HCEC 1CT (cell line): ENCODE data around the gene MIA2.
"Not testable (repeated sequence)": the region's sequence is repeated elsewhere in the genome, so short reads cannot be mapped to it uniquely, and the experiment has no call there.

Experiments used
- DNase-seq: peaks from one replicate; pipeline ENCODE4 v3.0.0-alpha.2; 2017

The MIA2 gene, protein sequence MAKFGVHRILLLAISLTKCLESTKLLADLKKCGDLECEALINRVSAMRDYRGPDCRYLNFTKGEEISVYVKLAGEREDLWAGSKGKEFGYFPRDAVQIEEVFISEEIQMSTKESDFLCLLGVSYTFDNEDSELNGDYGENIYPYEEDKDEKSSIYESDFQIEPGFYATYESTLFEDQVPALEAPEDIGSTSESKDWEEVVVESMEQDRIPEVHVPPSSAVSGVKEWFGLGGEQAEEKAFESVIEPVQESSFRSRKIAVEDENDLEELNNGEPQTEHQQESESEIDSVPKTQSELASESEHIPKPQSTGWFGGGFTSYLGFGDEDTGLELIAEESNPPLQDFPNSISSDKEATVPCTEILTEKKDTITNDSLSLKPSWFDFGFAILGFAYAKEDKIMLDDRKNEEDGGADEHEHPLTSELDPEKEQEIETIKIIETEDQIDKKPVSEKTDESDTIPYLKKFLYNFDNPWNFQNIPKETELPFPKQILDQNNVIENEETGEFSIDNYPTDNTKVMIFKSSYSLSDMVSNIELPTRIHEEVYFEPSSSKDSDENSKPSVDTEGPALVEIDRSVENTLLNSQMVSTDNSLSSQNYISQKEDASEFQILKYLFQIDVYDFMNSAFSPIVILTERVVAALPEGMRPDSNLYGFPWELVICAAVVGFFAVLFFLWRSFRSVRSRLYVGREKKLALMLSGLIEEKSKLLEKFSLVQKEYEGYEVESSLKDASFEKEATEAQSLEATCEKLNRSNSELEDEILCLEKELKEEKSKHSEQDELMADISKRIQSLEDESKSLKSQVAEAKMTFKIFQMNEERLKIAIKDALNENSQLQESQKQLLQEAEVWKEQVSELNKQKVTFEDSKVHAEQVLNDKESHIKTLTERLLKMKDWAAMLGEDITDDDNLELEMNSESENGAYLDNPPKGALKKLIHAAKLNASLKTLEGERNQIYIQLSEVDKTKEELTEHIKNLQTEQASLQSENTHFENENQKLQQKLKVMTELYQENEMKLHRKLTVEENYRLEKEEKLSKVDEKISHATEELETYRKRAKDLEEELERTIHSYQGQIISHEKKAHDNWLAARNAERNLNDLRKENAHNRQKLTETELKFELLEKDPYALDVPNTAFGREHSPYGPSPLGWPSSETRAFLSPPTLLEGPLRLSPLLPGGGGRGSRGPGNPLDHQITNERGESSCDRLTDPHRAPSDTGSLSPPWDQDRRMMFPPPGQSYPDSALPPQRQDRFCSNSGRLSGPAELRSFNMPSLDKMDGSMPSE (N-terminal part only)

GRCh38 chr14:39233680-39234326 is at the start of gene MIA2:
Gene MIA2, plus strand, starts transcription at chr14:39233915. Its CDS starts 200 bp downstream, at chr14:39234115.
- no peak for DNase-seq

- DNase-seq: no peak
These were observed 49.0 kb upstream of the MIA2 start for GRCh38 chr14:39184628-39185255.

DNA sequence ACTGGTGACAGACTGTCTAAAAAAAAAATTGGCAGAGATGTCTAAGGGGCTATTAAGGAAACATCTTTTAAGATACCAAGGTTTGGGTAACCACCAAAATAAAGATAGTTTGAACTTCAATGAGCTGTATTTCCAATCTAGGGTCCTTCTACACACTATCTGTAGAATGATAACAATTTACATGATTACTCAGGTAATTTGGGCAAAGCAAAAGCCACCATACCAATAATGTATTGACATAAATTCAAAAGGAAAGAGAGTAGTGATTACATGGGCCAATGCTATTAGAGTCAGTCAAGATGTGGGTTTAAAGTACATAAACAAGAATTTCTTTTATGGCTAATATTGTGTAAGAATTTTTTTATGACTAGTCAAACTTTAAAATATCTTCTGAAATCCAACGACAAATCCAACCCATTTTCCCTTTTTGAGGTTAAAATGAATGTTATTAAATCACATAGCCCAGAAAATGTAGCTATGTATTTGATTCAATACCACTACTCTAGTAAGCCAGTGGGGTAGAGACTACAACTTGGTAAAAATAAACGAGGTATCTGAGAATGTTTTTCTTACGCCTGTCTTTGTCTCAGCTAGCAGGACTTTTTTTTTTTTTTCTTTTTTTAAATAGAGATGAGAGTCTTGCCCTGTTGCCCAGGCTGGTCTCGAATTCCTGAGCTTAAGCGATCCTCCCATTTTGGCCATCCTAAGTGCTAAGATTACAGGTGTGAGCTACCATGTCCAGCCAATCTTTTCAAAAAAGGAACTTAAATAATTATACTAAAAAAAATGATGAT is 48.3 kb upstream of the MIA2 start:
- DNase-seq: no peak

- DNase-seq: no peak
These were observed 46.7 kb upstream of the MIA2 start for GRCh38 chr14:39186941-39187525.

DNA sequence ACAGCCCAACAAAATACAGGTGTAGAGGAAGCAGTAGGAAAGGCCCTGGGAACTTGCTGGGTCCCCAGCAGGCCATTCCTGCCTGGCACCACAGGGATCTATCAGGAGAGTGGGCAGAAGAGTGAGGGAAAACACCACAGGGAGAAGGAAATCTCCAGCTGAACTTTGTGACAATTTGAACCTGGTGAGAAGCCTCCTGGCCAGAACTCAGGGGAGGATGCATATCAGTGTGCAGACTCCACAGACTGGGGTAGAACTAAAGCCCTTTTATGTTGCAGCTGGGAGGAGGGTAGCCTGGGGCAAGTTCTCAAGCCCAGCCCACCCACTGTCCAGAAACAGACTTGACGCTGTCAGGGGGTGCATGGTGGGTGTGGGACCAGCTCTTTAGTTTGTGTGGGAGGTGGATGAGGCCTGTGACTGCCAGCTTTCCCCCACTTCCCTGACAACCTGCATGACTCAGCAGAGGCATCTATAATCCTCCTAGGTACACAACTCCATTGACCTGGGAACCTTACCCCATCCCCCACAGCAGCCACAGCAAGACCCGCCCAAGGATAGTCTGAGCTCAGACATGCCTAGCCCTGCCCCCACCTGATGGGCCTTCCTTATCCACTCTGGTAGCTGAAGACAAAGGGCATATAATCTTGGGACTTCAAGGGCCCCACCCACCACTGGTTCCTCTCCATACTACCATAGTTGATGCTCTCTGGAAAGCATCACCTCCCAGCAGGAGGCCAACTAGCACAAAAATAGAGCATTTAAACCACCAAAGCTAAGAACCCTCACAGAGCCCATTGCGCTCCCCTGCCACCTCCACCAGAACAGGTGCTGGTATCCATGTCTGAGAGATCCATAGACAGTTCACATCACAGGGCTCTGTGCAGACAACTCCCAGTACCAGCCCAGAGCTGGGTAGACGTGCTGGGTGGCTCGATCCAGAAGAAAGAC is 29.8 kb upstream of the MIA2 start:
- no peak for DNase-seq

- not testable (repeated sequence) for DNase-seq
These were observed 26.3 kb upstream of the MIA2 start for GRCh38 chr14:39207430-39207829.

GRCh38 chr14:39211109-39211741 is 22.5 kb upstream of the MIA2 start:
- no peak for DNase-seq

- DNase-seq: peak; percentile 6
These were observed 21.7 kb upstream of the MIA2 start for GRCh38 chr14:39212034-39212433.

GRCh38 chr14:39212693-39213092 is 21.0 kb upstream of the MIA2 start:
- DNase-seq: no peak

DNA sequence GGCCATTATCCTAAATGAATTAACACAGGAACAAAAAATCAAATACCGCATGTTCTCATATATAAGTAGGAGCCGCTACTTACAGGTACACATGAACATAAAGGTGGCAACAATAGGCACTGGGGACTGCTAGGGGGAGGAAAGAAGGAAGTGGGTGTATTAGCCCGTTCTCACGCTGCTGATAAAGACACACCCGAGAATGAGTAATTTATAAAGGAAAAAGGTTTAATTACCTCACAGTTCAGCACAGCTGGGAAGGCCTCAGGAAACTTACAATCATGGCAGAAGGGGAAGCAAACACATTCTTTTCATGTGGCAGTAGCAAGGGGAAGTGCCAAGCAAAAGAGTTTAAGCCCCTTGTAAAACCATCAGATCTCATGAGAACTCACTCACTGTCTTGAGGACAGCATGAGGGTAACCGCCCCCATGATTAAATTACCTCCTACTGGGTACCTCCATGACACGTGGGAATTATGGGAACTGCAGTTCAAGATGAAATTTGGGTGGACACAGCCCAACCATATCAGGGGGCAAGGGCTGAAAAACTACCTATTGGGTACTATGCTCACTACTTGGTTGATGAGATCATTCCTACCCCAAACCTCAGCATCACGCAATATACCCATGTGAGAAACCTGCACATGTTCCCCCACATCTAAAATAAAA is 16.4 kb upstream of the MIA2 start:
- no peak for DNase-seq

GRCh38 chr14:39218171-39218769 is 15.4 kb upstream of the MIA2 start:
- no peak for DNase-seq

DNA sequence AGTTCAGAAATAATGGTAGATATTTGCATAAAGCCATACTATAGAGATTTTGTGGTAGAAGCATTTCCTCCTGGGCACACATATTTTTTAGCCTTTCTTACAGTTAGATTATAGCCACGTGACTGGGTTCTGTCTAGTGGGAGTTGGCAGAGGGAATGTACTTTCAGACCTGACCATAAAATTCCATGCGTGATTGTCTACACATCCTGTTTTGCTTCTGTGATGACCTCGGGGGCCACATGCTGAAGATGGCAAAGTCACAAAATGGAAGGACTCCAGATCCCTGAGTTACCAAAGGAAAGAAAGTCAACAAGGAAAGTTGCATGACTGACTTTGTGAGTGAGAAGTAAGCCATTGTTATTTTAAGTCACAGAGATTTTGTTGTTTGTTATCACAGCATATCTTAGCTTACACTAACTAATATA is 14.6 kb upstream of the MIA2 start:
- peak; percentile 32 for DNase-seq

DNA sequence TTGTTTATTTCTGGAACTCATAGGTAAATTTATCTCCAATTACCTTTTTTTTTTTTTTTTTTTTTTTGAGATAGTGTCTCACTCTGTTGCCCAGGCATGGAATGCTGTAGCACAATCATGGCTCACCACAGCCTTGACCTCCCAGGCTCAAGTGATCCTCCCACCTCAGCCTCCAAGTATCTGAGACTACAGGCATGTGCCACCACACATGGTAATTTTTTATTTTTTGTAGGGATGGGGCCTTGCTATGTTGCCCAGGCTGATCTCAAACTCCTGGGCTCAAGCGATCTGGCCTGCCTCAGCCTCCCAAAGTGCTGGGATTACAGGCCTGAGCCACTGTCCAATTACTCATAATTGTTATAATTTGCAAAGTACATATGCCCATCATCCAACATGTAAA is 13.2 kb upstream of the MIA2 start:
- DNase-seq: not testable (repeated sequence)

DNA sequence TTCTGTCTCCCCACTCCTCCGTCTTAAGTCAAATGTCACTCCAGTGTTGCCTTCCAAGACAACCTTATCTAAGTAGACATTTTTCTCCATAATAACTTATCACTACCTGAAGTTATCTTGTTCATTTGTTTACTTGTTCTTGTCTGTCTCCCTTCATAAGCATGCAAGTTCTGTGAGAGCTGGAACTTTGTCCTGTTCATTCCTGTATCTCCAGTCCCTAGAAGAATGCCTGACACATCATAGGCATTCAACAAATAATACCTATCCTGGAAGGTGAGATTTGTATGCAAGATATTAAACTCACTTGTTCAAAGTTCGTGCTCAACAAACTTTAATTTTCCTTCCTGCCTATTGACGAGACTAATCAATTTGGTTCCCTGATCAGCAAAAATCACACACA is 5.7 kb upstream of the MIA2 start:
- no peak for DNase-seq

DNA sequence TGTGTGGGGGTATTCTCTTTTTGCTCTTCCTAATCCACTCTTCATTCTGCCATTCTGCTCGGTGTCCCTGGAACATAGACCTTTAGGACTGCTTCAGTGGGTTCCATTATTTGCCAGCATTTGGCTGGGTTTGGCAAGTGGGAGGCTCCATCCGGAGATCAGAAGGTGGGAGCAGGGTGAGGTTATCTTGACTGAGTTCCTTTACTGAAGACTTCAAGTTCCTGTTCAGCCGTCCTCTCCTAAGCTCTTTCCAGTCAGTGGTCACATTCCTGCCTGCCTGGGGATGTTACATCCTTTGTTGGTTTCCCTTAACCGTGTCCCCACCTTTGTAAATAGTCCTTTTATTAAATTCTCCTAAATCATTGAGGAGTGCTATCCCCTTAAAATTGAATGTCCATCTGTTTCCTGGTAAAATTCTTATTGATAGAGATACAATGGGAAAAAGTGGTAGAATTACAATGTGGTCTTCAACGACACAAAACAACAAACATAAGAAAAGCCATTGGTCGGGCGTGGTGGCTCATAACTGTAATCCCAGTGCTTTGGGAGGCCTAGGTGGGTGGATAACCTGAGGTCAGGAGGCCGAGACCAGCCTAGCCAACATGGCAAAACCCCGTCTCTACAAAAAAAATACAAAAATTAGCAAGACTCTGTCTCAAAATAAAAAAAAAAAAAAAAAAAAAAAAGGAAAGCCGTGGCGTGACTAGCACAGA is 5.0 kb upstream of the MIA2 start:
- DNase-seq: no peak

DNA sequence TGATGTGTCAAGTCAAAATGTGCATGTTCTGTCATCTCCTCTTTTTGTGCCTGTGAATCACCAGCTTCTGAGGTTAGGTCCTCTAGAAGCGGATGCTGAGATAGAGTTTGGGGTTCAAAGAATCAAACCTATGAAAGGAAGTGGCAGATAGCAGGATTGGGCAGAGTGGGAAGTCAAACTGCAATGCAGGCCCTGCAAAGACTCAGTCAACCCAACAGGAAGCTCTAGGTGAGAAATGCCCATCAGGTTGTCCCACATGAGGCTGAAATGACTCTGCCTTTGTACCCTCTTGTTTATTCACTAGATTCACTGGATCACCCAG is 4.5 kb upstream of the MIA2 start:
- DNase-seq: no peak

DNA sequence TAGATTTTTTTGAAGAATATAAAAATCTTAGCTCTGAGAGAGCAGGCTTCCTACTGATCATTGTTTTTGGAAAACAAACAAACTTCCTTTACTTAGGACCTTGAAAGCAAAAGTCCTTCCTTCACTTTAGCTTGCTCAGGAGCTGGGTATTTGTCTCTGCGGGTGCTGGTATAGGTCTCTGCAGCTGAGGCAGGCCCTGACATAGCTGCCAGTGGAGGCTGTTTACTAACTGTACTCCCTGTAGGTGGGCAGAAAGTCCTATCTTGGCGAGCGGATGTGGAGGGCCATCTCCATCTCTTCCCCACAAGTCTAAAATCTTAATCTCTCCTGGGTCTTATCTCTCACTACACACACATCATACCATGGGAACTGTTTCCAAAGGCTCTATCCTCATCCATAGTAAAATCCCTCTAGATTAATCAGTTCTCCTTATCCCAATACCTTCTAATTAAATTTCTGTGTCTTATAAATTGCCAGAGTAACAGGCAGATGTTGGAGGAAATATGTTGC is 4.1 kb upstream of the MIA2 start:
- no peak for DNase-seq
